HG03280 (cell line): ENCODE data around the gene SNTG2.
"Not testable (repeated sequence)": the region's sequence is repeated elsewhere in the genome, so short reads cannot be mapped to it uniquely, and the experiment has no call there.

Source experiments
- ATAC-seq: cut with Tn5 transposase; IDR thresholded peaks from one replicate; pipeline ENCODE4 v1.9.1; 2021; ENCODE audit warnings: mild to moderate bottlenecking, moderate library complexity; ENCODE audit not compliant: unreplicated experiment

Gene SNTG2

GRCh38 chr2:1088940-1089339, 138.3 kb downstream of the SNTG2 start:
- no peak for ATAC-seq

- no peak for ATAC-seq
Observed at GRCh38 chr2:1091895-1092585, 141.4 kb downstream of the SNTG2 start.

- not testable (repeated sequence) for ATAC-seq
Observed at GRCh38 chr2:1093668-1094067, 143.0 kb downstream of the SNTG2 start.

GRCh38 chr2:1097101-1097500, 146.5 kb downstream of the SNTG2 start:
- ATAC-seq = no peak

GRCh38 chr2:1099418-1099817, 148.8 kb downstream of the SNTG2 start:
- no peak for ATAC-seq

- ATAC-seq = no peak
Observed at GRCh38 chr2:1101011-1101782, 150.5 kb downstream of the SNTG2 start.

- ATAC-seq = no peak
Observed at GRCh38 chr2:1101982-1102590, 151.4 kb downstream of the SNTG2 start.

GRCh38 chr2:1104364-1104763, 153.7 kb downstream of the SNTG2 start:
- no peak for ATAC-seq

- ATAC-seq = not testable (repeated sequence)
Observed at GRCh38 chr2:1106344-1106743, 155.7 kb downstream of the SNTG2 start.

- no peak for ATAC-seq
Observed at GRCh38 chr2:1115843-1116539, 165.3 kb downstream of the SNTG2 start.

- no peak for ATAC-seq
Observed at GRCh38 chr2:1117569-1117968, 166.9 kb downstream of the SNTG2 start.

- no peak for ATAC-seq
Observed at GRCh38 chr2:1125217-1125616, 174.6 kb downstream of the SNTG2 start.

GRCh38 chr2:1125633-1126370, 175.2 kb downstream of the SNTG2 start:
- no peak for ATAC-seq

- ATAC-seq = no peak
Observed at GRCh38 chr2:1129982-1130381, 179.3 kb downstream of the SNTG2 start.

- ATAC-seq = no peak
Observed at GRCh38 chr2:1130922-1131321, 180.3 kb downstream of the SNTG2 start.

GRCh38 chr2:1132328-1132969, 181.8 kb downstream of the SNTG2 start:
- no peak for ATAC-seq

GRCh38 chr2:1133896-1134295, 183.2 kb downstream of the SNTG2 start:
- not testable (repeated sequence) for ATAC-seq

GRCh38 chr2:1134629-1135028, 184.0 kb downstream of the SNTG2 start:
- no peak for ATAC-seq

GRCh38 chr2:1136067-1136466, 185.4 kb downstream of the SNTG2 start:
- no peak for ATAC-seq

- ATAC-seq = no peak
Observed at GRCh38 chr2:1136846-1137245, 186.2 kb downstream of the SNTG2 start.
